ENCODE data around the gene THRB.

GRCh38 chr3:24405057-24405456 is 89.6 kb downstream of the THRB start:
- no peak for TF ChIP-seq POLR2A (IDR thresholded peaks at IDR 0.05; ENCODE audit: extremely low read depth, insufficient read length)
- no peak for TF ChIP-seq CTCF (IDR thresholded peaks at IDR 0.05; ENCODE audit: low read depth, low read length)
- TF ChIP-seq MAX (IDR thresholded peaks at IDR 0.05; ENCODE audit: low read depth, low read length), result no peak
- TF ChIP-seq MYC (IDR thresholded peaks at IDR 0.05; ENCODE audit: low read depth, low read length), result no peak
